AG09309 (cell line): ENCODE data around the gene RING1.

ENCODE experiments used
- DNase-seq: peaks from one replicate; pipeline ENCODE4 v3.0.0-alpha.2; 2010; ENCODE audit warnings: low read depth
- H3K4me3 ChIP-seq: 2 replicates; pipeline ENCODE4 v1.5.1; 2011; ENCODE audit warnings: mild to moderate bottlenecking, low read depth, low read length, moderate library complexity; ENCODE audit not compliant: control insufficient read depth
- CTCF ChIP-seq: IDR thresholded peaks from 2 replicates; pipeline ENCODE4 v1.5.1; 2011; ENCODE audit warnings: mild to moderate bottlenecking, low read depth, low read length, inconsistent platforms; ENCODE audit not compliant: insufficient read depth, control insufficient read depth; ENCODE audit errors: missing control alignments

RING1 gene

GRCh38 chr6:33172688-33173534, 35.4 kb upstream of the RING1 start:
- peak; percentile 82 for TF ChIP-seq CTCF
- no peak overlapping the region for H3K4me3 ChIP-seq
- DNase-seq: no peak

- no peak for DNase-seq
- TF ChIP-seq CTCF: no peak
- H3K4me3 ChIP-seq: no peak overlapping the region
Observed at GRCh38 chr6:33173535-33174180, 34.6 kb upstream of the RING1 start.

- no peak for DNase-seq
- TF ChIP-seq CTCF: no peak
- no peak overlapping the region for H3K4me3 ChIP-seq
Observed at GRCh38 chr6:33174784-33175183, 33.5 kb upstream of the RING1 start.

GRCh38 chr6:33175436-33176069, 32.7 kb upstream of the RING1 start:
- H3K4me3 ChIP-seq: no peak overlapping the region
- peak; percentile 18 for TF ChIP-seq CTCF

GRCh38 chr6:33176906-33177305, 31.4 kb upstream of the RING1 start:
- no peak overlapping the region for H3K4me3 ChIP-seq
- no peak for DNase-seq
- TF ChIP-seq CTCF: no peak

More at GRCh38 chr6:33175436-33176069, 32.7 kb upstream of the RING1 start:
- DNase-seq: no peak

- no peak for TF ChIP-seq CTCF
- H3K4me3 ChIP-seq: no peak overlapping the region
- DNase-seq: no peak
Observed at GRCh38 chr6:33177552-33178446, 30.5 kb upstream of the RING1 start.
